Neural crest cell (in vitro differentiated cells): ENCODE data around the gene APOBR. TPM values are rescaled to one million over a fixed set of nuclear protein-coding genes. Genes with fewer than 3 reads are reported as not detected.

Experiments used
- DNase-seq: peaks from one replicate; pipeline ENCODE4 v3.0.0; 2021; ENCODE audit warnings: low read depth, mixed read lengths, low spot score
- H3K27ac Mint-ChIP-seq: one replicate; pipeline ENCODE4 v1.8.0; 2021; ENCODE audit warnings: mild to moderate bottlenecking, mixed read lengths; ENCODE audit not compliant: unreplicated experiment
- H3K27me3 Mint-ChIP-seq: 2 replicates; pipeline ENCODE4 v1.8.0; 2021; ENCODE audit warnings: low read depth, mild to moderate bottlenecking, mixed read lengths
- H3K36me3 Mint-ChIP-seq: 2 replicates; pipeline ENCODE4 v1.8.0; 2021; ENCODE audit warnings: low read depth, mild to moderate bottlenecking, mixed read lengths
- H3K4me1 Mint-ChIP-seq: 2 replicates; pipeline ENCODE4 v1.8.0; 2021; ENCODE audit warnings: mixed read lengths
- H3K4me3 Mint-ChIP-seq: one replicate; pipeline ENCODE4 v1.8.0; 2021; ENCODE audit warnings: mild to moderate bottlenecking, mixed read lengths
- H3K9me3 Mint-ChIP-seq: 2 replicates; pipeline ENCODE4 v1.8.0; 2021; ENCODE audit warnings: mixed read lengths
- total RNA-seq: library from RNA; stranded (reverse); gene quantifications from 2 replicates; pipeline ENCODE4 v1.2.1, GENCODE V29; 2021
- TF ChIP-seq, protein P1 (sequence below): fragments of 200-600 bp; sonication (generic); conservative IDR thresholded peaks from 2 replicates; pipeline ENCODE4 v1.5.0; 2021; ENCODE audit warnings: antibody characterized with exemption, mild to moderate bottlenecking

APOBR gene
- total RNA-seq, 1 donor from 2014 or later: 0.14 TPM

DNA sequence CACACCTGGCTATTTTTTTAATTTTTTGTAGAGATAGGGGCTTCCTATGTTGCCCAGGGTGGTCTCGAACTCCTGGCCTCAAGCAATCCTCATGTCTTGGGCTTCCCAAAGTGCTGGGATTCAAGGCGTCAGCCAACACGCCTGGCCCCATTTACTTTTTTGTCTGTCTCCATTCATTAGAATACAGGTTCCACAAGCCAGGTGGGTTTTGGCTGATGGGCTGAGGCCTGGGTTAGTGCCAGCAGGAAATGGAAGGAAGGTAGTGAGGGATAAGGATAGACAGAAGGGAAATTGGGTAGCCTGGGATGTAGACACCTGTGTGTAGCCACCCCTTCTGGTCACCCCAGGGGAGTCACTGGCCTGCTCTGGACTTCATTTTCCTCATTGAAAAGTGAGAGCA is 16.6 kb downstream of the APOBR start:
- H3K4me3 Mint-ChIP-seq: no peak overlapping the region

DNA sequence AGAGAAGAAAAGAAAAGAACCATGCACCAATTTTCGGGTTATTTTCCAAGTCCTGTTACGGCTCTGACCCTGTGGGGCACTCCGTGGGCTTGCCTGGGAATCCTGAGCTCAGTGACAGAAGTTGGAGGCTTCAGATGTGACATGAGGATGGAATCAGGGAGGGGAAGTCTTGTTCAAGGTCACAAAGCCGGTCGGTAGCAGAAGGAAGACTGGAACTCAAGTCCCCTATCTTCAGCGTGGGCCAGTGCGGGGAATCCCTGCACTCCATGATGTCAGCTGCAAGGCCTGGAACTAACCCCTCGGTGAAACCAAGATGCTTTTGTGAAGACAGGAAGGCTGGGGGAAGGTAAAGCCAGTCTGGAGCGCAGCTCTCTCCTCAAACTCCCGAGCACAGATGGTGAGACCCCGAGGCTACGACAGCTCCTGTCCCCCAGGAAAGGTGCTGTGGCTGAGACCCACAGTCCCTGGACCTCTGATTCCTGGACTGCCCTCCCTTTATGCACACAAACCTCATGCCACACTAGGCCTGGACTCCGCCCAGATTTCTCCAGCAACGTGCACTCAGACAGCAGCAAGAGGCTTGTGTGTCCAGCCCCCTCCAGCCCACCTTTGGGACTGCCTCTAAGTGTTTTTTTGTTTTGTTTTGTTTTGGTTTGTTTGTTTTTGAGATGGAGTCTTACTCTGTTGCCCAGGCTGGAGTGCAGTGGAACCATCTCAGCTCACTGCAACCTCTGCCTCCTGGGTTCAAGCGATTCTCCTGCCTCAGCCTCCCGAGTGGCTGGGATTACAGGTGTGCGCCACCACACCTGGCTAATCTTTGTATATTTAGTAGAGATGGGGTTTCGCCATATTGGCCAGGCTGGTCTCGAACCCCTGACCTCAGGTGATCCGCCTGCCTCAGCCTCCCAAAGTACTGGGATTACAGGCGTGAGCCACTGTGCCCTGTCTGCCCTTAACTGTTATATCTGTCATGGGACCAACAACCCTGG is 17.7 kb downstream of the APOBR start:
- Mint-ChIP-seq H3K4me3 (no peak overlapping the region), H3K9me3 (no peaks in the 10 kb centered on the region), H3K27me3 (no peaks in the 10 kb centered on the region), H3K4me1 (no peaks in the 10 kb centered on the region), H3K36me3 (no peaks in the 10 kb centered on the region), H3K27ac (no peak overlapping the region)
- TF ChIP-seq, protein P1, sequence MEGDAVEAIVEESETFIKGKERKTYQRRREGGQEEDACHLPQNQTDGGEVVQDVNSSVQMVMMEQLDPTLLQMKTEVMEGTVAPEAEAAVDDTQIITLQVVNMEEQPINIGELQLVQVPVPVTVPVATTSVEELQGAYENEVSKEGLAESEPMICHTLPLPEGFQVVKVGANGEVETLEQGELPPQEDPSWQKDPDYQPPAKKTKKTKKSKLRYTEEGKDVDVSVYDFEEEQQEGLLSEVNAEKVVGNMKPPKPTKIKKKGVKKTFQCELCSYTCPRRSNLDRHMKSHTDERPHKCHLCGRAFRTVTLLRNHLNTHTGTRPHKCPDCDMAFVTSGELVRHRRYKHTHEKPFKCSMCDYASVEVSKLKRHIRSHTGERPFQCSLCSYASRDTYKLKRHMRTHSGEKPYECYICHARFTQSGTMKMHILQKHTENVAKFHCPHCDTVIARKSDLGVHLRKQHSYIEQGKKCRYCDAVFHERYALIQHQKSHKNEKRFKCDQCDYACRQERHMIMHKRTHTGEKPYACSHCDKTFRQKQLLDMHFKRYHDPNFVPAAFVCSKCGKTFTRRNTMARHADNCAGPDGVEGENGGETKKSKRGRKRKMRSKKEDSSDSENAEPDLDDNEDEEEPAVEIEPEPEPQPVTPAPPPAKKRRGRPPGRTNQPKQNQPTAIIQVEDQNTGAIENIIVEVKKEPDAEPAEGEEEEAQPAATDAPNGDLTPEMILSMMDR: no peak
- no peak for DNase-seq

More for the DNA sequence above, 16.6 kb downstream of the APOBR start:
- H3K27ac Mint-ChIP-seq: no peak overlapping the region
- no peaks in the 10 kb centered on the region for H3K4me1 Mint-ChIP-seq
- H3K36me3 Mint-ChIP-seq: no peaks in the 10 kb centered on the region
- peaks cover 6% of the 10 kb centered on the region for H3K27me3 Mint-ChIP-seq
- no peak for DNase-seq
- TF ChIP-seq, protein P1: no peak
- no peaks in the 10 kb centered on the region for H3K9me3 Mint-ChIP-seq

DNA sequence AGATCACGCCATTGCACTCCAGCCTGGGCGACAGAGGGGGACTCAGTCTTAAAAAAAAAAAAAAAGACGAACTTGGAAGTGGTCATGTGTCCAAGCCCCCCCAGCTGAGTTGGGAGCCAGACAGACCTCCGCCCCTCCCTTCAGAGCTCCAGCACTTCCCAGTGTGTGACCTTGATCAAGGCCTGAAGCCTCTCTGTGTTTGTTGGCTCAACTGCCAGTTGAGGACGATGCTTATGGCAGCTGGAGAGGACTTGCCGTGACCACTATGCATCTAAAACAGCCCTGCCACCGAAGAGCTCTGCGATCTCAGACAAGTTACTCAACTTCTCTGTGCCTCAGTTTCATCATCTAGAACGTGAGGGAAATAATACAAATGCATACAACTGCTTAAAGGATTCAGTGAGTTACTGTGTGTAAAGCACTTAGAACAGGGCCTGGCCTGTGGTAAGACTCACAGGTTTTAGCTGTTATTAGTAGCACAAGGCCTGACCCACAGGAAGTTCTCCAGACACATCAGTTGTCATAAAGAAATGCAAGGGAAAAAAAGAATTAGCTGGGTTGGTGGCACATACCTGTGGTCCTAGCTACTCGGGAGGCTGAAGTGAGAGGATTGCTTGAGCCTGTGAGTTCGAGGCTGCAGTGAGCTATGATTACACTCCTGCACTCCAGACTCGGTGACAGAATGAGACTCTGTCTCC is 19.2 kb downstream of the APOBR start:
- no peaks in the 10 kb centered on the region for H3K36me3 Mint-ChIP-seq
- peak overlapping the region; percentile 12 for H3K27ac Mint-ChIP-seq
- TF ChIP-seq, protein P1: no peak
- H3K4me1 Mint-ChIP-seq: no peaks in the 10 kb centered on the region
- DNase-seq: no peak
- H3K9me3 Mint-ChIP-seq: no peaks in the 10 kb centered on the region
- no peak overlapping the region for H3K4me3 Mint-ChIP-seq
- no peaks in the 10 kb centered on the region for H3K27me3 Mint-ChIP-seq

DNA sequence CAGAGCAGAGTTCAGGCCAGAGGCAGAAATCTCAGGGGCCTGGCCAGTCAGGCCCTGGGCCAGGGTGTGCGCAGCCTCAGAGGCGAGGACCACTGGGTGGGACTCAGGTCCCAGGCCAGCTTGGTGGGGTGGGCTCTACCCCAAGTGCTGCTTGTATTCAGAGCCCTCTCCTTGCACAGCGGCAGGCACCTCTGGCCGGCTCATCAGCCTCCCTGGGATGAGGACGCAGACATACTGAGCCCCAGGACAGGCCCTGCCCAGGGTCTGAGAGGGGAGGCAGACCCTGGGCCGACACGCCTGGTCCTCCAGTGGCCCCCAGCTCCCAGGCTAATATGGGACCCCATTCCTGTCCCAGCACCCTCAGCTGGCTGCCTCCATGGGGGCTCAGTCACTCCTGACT is 19.8 kb downstream of the APOBR start:
- no peaks in the 10 kb centered on the region for H3K36me3 Mint-ChIP-seq
- H3K27me3 Mint-ChIP-seq: no peaks in the 10 kb centered on the region
- no peak overlapping the region for H3K4me3 Mint-ChIP-seq
- H3K27ac Mint-ChIP-seq: no peak overlapping the region
- no peaks in the 10 kb centered on the region for H3K4me1 Mint-ChIP-seq
- H3K9me3 Mint-ChIP-seq: no peaks in the 10 kb centered on the region
- TF ChIP-seq, protein P1: no peak
- DNase-seq: no peak

DNA sequence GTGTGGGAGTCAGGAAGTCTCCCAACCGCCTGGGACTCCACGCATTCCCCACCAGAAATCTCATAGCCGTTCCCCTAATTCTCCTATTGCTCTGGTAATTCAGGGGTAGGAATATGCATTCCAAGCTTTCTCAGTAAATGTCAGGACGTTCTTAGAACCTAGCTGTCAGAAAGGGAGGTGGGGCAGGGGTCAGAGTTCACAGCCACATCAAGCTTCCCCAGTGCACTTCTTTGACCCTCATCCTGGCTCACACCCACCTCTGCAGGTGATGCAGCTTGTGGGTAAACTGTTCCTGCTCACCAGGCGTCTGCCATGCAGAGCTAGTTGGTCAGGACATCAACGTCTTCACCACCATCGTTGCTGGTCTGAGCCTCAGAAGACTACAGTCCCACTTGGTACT is 26.2 kb downstream of the APOBR start:
- Mint-ChIP-seq H3K27me3 (no peaks in the 10 kb centered on the region), H3K9me3 (no peaks in the 10 kb centered on the region), H3K4me3 (no peak overlapping the region), H3K36me3 (no peaks in the 10 kb centered on the region), H3K4me1 (no peaks in the 10 kb centered on the region), H3K27ac (no peak overlapping the region)
- TF ChIP-seq, protein P1: no peak
- no peak for DNase-seq
